Measurements from ENCODE around the gene NLRP14. TPM values are rescaled to one million over a fixed set of nuclear protein-coding genes. Genes with fewer than 3 reads are reported as not detected.

Gene NLRP14
- total RNA-seq, 1 experiment from 2014 or later, result not detected

DNA sequence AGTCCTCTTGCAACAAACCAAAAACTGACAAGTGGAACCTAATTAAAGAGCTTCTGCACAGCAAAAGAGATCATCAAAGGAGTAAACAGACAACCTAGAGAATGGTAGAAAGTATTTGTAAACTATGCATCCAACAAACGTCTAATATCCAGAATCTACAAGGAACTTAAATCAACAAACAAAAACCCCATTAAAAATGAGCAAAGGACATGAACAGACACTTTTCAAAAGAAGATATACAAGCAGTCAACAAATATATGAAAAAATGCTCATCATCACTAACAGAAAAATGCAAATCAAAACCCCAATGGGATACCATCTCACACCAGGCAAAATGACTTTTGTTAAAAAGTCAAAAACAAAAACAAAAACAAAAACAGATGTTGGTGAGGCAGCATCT, 33.8 kb upstream of the NLRP14 start:
- H3K36me3 Mint-ChIP-seq (ENCODE audit: insufficient read depth, unreplicated experiment), result no peaks in the 10 kb centered on the region
- CTCF ChIA-PET, result no interaction called here
- H3K4me3 Mint-ChIP-seq (ENCODE audit: unreplicated experiment), result no peak overlapping the region
- TF ChIP-seq CTCF (IDR thresholded peaks at IDR 0.05; ENCODE audit: insufficient read depth in 1 of 2, low read depth in 1 of 2, low read length in 1 of 2, severe bottlenecking in 1 of 2, unreplicated experiment in 1 of 2), result no peak
- H3K9me3 ChIP-seq, result no peaks in the 10 kb centered on the region
- no TSS peak for BruUV-seq (replicated peaks)
- H3K4me3 ChIP-seq (ENCODE audit: low read depth, low read length), result no peak overlapping the region
- no peak for DNase-seq
- H3K27me3 Mint-ChIP-seq (ENCODE audit: insufficient read depth, unreplicated experiment), result peaks cover 4% of the 10 kb centered on the region
- no peak overlapping the region for H3K27ac Mint-ChIP-seq (ENCODE audit: unreplicated experiment)
- H3K4me1 Mint-ChIP-seq (ENCODE audit: low read depth, unreplicated experiment), result no peaks in the 10 kb centered on the region
- no peaks in the 10 kb centered on the region for H3K4me1 ChIP-seq
- H3K9me3 Mint-ChIP-seq (ENCODE audit: unreplicated experiment), result no peaks in the 10 kb centered on the region
- no peaks in the 10 kb centered on the region for H3K27me3 ChIP-seq (replicated peaks; ENCODE audit: control insufficient read depth, insufficient read depth, low read length)
- H3K36me3 ChIP-seq (ENCODE audit: control insufficient read depth, insufficient read depth, low read length), result no peaks in the 10 kb centered on the region
- POLR2A ChIA-PET, result no interaction called here
- intact Hi-C loops (cut with micrococcal nuclease; ENCODE audit: unreplicated experiment), result no loop called here

GRCh38 chr11:6988506-6988905, 31.8 kb upstream of the NLRP14 start:
- no TSS peak for BruUV-seq (replicated peaks)
- intact Hi-C loops (cut with micrococcal nuclease; ENCODE audit: unreplicated experiment), result no loop called here
- H3K4me3 Mint-ChIP-seq (ENCODE audit: unreplicated experiment), result no peak overlapping the region
- H3K36me3 ChIP-seq (ENCODE audit: control insufficient read depth, insufficient read depth, low read length), result no peaks in the 10 kb centered on the region
- H3K36me3 Mint-ChIP-seq (ENCODE audit: insufficient read depth, unreplicated experiment), result no peaks in the 10 kb centered on the region
- no peaks in the 10 kb centered on the region for H3K9me3 ChIP-seq
- H3K4me3 ChIP-seq (ENCODE audit: low read depth, low read length), result no peak overlapping the region
- no peaks in the 10 kb centered on the region for H3K27me3 ChIP-seq (replicated peaks; ENCODE audit: control insufficient read depth, insufficient read depth, low read length)
- no peaks in the 10 kb centered on the region for H3K9me3 Mint-ChIP-seq (ENCODE audit: unreplicated experiment)
- TF ChIP-seq CTCF (IDR thresholded peaks at IDR 0.05; ENCODE audit: insufficient read depth in 1 of 2, low read depth in 1 of 2, low read length in 1 of 2, severe bottlenecking in 1 of 2, unreplicated experiment in 1 of 2), result no peak
- DNase-seq, result no peak
- CTCF ChIA-PET, result no interaction called here
- H3K27ac Mint-ChIP-seq (ENCODE audit: unreplicated experiment), result no peak overlapping the region
- H3K4me1 Mint-ChIP-seq (ENCODE audit: low read depth, unreplicated experiment), result no peaks in the 10 kb centered on the region
- H3K4me1 ChIP-seq, result no peaks in the 10 kb centered on the region
- POLR2A ChIA-PET, result no interaction called here
- peaks cover 12% of the 10 kb centered on the region for H3K27me3 Mint-ChIP-seq (ENCODE audit: insufficient read depth, unreplicated experiment)

DNA sequence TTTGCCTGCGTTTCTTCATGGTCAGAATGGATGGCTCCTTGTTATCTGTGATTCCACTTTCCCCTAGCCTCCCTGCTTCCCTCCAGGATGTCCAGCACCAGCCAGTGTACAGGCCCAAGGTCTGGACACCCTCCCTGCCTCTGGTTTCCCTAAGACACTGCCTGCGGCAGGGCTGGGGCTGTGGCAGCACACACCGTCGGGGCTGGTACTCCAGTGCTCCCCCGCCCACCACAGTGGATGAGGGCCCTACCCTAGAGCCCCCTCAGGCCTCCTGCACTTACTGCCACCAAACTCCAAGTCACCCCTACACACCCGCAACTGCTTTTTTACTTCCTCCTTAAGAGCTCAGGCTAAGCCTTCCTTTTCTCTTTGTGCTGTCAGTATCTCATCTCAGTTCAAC, 29.1 kb upstream of the NLRP14 start:
- H3K4me1 Mint-ChIP-seq (ENCODE audit: low read depth, unreplicated experiment), result no peaks in the 10 kb centered on the region
- no peaks in the 10 kb centered on the region for H3K9me3 ChIP-seq
- no peaks in the 10 kb centered on the region for H3K27me3 ChIP-seq (replicated peaks; ENCODE audit: control insufficient read depth, insufficient read depth, low read length)
- TF ChIP-seq CTCF (IDR thresholded peaks at IDR 0.05; ENCODE audit: insufficient read depth in 1 of 2, low read depth in 1 of 2, low read length in 1 of 2, severe bottlenecking in 1 of 2, unreplicated experiment in 1 of 2), result no peak
- H3K4me1 ChIP-seq, result no peaks in the 10 kb centered on the region
- ChIA-PET POLR2A (no interaction called here), CTCF (no interaction called here)
- H3K27ac Mint-ChIP-seq (ENCODE audit: unreplicated experiment), result no peak overlapping the region
- H3K27me3 Mint-ChIP-seq (ENCODE audit: insufficient read depth, unreplicated experiment), result peaks cover 17% of the 10 kb centered on the region
- no peaks in the 10 kb centered on the region for H3K36me3 ChIP-seq (ENCODE audit: control insufficient read depth, insufficient read depth, low read length)
- H3K4me3 Mint-ChIP-seq (ENCODE audit: unreplicated experiment), result no peak overlapping the region
- no peaks in the 10 kb centered on the region for H3K9me3 Mint-ChIP-seq (ENCODE audit: unreplicated experiment)
- no peak overlapping the region for H3K4me3 ChIP-seq (ENCODE audit: low read depth, low read length)
- intact Hi-C loops (cut with micrococcal nuclease; ENCODE audit: unreplicated experiment), result no loop called here
- H3K36me3 Mint-ChIP-seq (ENCODE audit: insufficient read depth, unreplicated experiment), result no peaks in the 10 kb centered on the region
- no TSS peak for BruUV-seq (replicated peaks)
- DNase-seq, result no peak
